Femur (tissue), 1 donor: ENCODE measurements around the gene ROBO1.

Experiments used
- DNase-seq: peaks from one replicate; pipeline ENCODE4 v3.0.0-alpha.2; 2017

The ROBO1 gene

DNA sequence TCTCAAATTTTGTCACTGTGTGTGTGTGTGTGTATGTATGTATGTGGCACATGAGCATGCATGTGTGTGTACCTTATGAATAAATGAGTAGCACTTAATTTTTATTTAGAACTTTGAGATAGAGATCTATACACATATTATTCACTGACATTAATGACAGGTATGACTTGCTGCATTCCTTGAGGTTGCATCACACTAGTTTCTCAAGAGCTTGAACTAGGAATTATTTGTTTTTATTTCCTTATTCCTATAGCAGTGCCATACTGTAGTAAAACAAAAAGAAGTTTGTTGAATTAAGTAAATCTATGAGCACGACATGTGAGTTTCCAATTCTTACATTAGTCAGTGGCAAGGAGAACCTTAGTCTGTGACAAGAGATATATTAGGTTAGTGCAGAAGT, 943.9 kb downstream of the ROBO1 start:
- no peak for DNase-seq

- no peak for DNase-seq
These were observed 944.4 kb downstream of the ROBO1 start for GRCh38 chr3:78823434-78823833.

DNA sequence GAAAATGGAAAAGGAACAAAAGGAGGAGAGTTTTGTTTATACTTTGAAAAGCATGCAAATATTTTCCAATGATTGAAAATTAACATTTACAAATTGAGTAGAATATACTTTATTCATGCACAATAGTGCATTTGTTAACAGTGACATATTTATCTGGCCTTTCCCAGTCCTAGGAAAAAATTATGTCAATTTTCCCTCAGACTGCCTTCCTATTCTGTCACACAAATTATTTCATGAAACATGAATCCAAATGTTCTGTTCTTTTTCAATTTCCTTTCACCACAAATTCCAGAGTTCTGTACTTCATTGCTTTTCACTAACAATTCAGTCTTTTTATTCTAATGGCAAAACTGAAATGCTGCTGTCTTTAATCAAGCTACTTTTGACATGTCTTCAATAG, 945.1 kb downstream of the ROBO1 start:
- no peak for DNase-seq

- no peak for DNase-seq
These were observed 947.3 kb downstream of the ROBO1 start for GRCh38 chr3:78820542-78820941.

- DNase-seq, result no peak
These were observed 949.4 kb downstream of the ROBO1 start for GRCh38 chr3:78818161-78818985.

DNA sequence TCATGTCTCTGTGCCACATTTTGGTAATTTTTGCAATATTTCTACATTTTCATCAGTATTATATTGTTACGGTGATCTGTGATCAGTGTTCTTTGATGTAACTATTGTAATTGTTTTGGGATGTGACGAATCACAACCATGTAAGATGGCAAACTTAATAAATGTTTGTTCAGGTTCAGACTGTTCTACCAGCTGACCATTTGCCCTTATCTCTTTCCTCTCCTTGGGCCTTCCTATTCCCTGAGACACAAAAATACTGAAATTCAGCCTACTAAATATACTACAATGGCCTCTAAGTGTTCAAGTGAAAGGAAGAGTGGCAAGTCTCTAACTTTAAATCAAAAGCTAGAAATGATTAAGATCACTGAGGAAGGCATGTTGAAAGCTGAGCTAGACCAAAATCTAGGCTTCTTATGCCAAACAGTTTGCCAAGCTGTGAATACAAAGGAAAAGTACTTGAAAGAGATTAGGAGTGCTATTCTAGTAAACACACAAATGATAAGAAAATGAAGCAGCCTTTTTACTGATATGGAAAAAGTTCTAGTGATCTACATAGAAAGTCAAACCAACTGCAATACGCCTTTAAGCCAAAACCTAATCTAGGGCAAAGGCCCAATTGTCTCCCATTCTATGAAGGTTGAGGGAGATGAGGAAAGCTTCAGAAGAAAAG, 952.8 kb downstream of the ROBO1 start:
- DNase-seq, result no peak

GRCh38 chr3:78812166-78812565, 955.6 kb downstream of the ROBO1 start:
- DNase-seq, result no peak

DNA sequence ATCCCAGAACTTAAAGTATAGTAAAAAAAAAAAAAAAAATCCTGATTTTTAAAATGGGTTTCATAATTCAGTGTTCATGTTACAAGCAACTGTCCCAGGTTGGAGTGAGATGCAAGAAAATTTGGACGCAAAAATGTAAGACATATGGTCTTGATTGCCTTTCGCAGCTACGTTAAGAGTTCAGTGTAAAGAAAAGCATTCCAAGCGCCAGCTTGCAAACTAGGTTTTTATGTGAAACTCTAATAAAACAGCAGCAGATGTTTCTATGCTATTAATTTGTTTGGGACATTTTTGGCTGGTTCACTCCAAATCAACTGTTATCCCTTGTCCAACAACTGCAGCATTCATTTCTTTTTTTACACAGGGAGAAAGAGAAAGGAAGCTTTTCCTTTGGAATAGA, 957.8 kb downstream of the ROBO1 start:
- DNase-seq, result peak; percentile 71

GRCh38 chr3:78804251-78805037, 963.4 kb downstream of the ROBO1 start:
- peak; percentile 44 for DNase-seq

GRCh38 chr3:78802562-78802930, 965.3 kb downstream of the ROBO1 start:
- no peak for DNase-seq

GRCh38 chr3:78801926-78802561, 965.8 kb downstream of the ROBO1 start:
- no peak for DNase-seq

DNA sequence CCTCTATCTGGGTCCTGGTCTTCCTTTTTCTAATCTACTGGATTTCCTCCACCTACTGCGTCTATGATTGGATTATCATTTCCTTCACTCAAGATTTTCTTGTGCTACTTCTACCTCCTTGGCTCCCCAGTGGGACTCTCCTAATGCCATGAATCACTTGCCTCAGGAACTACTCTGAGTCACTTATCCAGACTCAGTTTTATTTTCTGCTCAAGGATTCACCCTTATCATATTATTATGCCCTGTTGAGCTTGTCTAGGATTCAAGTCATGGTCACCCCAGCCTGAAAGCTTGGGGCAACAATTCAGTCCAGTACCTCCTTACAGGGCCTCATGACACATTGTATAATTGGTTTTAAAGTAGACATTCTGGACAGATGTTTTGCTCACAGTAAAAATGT, 968.1 kb downstream of the ROBO1 start:
- no peak for DNase-seq

DNA sequence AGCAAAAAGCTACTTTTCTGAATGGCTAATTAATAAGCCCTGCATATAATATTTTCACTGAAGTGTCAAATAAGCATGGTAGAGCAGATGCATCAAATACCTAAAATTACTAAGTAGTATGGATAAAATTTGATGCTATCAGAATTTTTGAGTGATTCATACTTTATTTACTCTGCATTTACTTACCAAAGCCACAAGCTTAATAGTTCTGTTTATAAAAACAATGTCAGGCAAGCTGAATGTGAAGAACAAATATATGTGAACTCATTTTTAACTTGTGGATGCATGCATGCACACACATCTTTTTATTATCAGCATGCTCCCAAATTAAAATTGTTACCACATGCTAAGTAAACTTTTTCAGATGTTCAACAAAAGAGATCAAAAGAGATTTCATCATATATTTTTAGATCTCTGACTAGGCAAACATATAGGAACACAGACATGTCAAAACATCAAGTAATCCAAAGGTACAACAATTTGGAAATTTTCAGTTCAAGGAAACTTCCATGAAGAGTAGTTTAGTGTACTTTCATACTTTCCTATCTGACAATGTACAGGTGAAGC, 969.4 kb downstream of the ROBO1 start:
- no peak for DNase-seq

DNA sequence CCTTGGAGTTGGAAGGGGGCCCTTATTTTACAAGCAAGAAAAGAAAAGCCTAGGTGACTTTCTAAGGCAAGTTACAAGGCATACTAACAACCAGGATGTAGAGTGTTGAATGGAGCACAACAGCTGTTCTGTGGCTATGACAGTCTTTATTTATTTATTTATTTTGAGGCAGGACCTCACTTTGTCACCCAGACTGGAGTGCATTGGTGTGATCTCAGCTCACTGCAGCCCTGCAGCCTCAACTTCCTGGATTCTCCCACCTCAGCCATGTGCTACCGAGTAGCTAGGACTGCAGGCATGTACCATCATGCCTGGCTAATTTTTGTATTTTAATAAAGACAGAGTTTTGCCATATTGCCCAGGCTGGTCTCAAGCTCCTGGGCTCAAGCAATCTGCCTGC, 973.4 kb downstream of the ROBO1 start:
- DNase-seq, result no peak

- no peak for DNase-seq
These were observed 975.1 kb downstream of the ROBO1 start for GRCh38 chr3:78792733-78793132.

- DNase-seq, result no peak
These were observed 975.6 kb downstream of the ROBO1 start for GRCh38 chr3:78792212-78792611.

DNA sequence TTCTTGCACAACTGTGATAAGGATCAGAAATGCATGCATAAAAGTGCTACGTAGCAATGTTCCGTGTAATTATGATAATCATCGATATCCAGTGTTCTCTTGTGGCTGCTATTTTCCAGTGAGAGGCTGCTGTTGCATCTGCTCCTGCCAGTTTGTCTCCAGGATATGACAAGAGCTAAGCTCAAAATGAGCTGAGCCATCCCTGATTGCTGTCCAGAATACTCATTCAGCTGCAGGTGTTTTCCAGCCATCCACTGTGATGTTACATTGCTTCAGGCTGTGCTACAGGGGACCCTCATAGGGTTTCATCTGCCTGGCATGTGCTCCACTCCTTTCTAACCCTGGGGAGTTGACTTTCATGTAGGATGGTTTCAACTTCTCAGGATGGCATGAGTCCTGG, 976.0 kb downstream of the ROBO1 start:
- DNase-seq, result peak; percentile 24

DNA sequence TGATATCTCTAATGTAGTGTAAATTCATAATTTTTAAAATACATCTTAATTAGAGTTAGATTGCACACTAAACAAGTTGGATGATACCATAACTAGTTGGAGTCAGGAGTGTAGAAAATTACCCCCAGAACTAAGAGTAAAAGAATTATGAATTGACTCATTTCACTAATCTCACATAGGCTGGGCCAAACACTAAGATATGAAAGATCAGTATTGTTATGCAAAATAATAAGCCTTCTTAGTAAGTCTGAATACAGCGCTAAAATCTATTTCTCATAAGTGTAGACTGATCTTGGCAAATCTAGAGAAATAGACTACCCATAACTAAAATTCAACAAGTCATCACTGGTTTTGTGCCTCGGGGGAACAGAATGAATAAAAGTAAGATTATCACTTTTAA, 979.0 kb downstream of the ROBO1 start:
- no peak for DNase-seq

GRCh38 chr3:78785004-78785403, 982.8 kb downstream of the ROBO1 start:
- DNase-seq, result no peak

DNA sequence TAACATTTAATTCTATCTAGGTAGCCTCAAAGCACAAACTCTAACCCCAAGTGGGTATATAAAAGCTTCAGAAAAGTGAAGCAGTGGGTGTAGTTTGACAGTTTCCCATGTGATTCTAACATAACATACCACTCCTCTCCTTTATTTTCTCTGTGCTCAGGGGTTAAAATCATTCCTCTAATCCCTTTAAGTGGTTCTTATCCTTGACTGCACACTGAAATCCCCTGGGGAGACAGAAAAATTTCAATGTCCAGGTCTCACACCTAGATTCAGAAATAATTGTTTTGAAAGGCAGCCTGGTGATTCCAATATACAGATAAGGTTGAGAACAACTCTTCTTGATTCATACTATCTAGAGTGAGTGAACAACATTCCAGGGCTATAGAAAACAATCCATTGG, 986.4 kb downstream of the ROBO1 start:
- DNase-seq, result no peak

DNA sequence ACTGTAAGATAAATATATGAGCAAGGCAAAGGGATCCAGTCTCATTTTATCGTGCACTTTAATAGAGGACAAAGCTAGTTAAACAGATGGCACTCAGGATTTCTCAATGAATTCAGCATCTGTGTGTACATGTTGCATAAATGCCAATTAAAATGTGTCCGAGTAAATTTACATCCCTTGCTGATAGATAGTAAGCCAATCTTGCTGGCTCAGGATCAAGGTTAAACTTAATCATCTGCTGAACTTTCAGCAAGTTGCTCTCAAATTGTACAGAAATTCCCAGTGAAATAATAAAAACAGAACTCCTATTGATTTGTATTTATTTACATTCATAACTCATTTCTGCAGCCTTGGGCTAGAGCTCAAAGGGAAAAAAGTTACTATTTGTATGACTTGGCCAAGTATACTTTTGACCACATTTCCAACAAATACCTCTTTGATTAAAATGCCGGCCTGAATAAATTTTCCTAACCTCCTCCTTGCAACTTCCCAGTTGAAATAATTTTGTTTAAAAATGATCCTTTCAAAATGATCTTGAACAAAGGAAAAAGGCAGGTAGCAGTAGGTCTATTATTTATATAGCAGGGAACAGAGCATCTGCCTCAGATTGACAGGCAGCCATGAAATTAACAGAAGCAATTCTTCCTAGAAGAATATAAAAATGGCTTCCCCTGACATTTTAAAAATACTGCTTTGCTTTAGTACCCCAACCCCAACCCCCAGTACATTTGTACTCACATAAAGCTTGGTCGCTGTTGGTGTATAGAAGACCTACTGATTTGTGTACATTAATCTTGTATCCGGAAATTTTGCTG, 1001.9 kb downstream of the ROBO1 start:
- DNase-seq, result no peak

GRCh38 chr3:78764634-78765033, 1003.2 kb downstream of the ROBO1 start:
- no peak for DNase-seq
